ENCODE results near the gene BOC. TPM values are rescaled to one million over a fixed set of nuclear protein-coding genes. Genes with fewer than 3 reads are reported as not detected.

The BOC gene
- total RNA-seq, 1 experiment from 2014 or later = 0.73 TPM

DNA sequence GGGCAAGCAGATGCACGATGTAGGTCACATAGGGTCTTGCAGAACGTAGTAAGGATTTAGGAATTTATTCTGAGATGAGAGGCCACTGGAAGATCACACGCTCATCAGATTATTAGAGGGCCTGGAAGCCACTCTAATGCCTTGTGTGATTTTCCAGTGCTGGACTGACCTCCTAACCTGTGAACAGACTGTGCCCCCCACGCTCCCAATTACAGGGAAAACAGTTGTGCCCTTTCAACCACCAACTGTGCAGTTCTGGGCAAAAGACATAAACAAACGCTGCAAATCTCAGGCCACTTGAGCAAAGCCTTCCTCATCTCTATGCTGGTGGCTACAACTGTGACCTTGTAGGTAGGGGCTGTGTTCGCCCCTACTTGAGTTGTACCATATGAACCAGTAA, 48.2 kb upstream of the BOC start:
- BruUV-seq (replicated peaks) = no TSS peak
- Mint-ChIP-seq H3K36me3 (ENCODE audit: insufficient read depth, unreplicated experiment) (no peaks in the 10 kb centered on the region), H3K4me1 (ENCODE audit: low read depth, unreplicated experiment) (peaks cover 7% of the 10 kb centered on the region), H3K27me3 (ENCODE audit: insufficient read depth, unreplicated experiment) (peaks cover 11% of the 10 kb centered on the region), H3K4me3 (ENCODE audit: unreplicated experiment) (no peak overlapping the region), H3K9me3 (ENCODE audit: unreplicated experiment) (no peaks in the 10 kb centered on the region), H3K27ac (ENCODE audit: unreplicated experiment) (no peak overlapping the region)
- no peaks in the 10 kb centered on the region for H3K9me3 ChIP-seq
- H3K4me1 ChIP-seq = no peaks in the 10 kb centered on the region
- TF ChIP-seq CTCF (IDR thresholded peaks at IDR 0.05; ENCODE audit: insufficient read depth in 1 of 2, low read depth in 1 of 2, low read length in 1 of 2, severe bottlenecking in 1 of 2, unreplicated experiment in 1 of 2) = no peak
- DNase-seq = no peak
- intact Hi-C loops (cut with micrococcal nuclease; ENCODE audit: unreplicated experiment) = no loop called here
- H3K36me3 ChIP-seq (ENCODE audit: control insufficient read depth, insufficient read depth, low read length) = no peaks in the 10 kb centered on the region
- ChIA-PET CTCF (no interaction called here), POLR2A (no interaction called here)
- no peak overlapping the region for H3K4me3 ChIP-seq (ENCODE audit: low read depth, low read length)
- no peaks in the 10 kb centered on the region for H3K27me3 ChIP-seq (replicated peaks; ENCODE audit: control insufficient read depth, insufficient read depth, low read length)

- intact Hi-C loops (cut with micrococcal nuclease; ENCODE audit: unreplicated experiment) = loop anchor here (1.0 kb wide), 1 partner anchor 16 kb away; no protein-coding TSS in a partner anchor
- H3K27me3 ChIP-seq (replicated peaks; ENCODE audit: control insufficient read depth, insufficient read depth, low read length) = no peaks in the 10 kb centered on the region
- no peaks in the 10 kb centered on the region for H3K4me1 Mint-ChIP-seq (ENCODE audit: low read depth, unreplicated experiment)
- H3K4me1 ChIP-seq = no peaks in the 10 kb centered on the region
- CTCF ChIA-PET = no interaction called here
- H3K36me3 ChIP-seq (ENCODE audit: control insufficient read depth, insufficient read depth, low read length) = no peaks in the 10 kb centered on the region
- no peaks in the 10 kb centered on the region for H3K9me3 Mint-ChIP-seq (ENCODE audit: unreplicated experiment)
- H3K4me3 Mint-ChIP-seq (ENCODE audit: unreplicated experiment) = no peak overlapping the region
- DNase-seq = no peak
- no peak overlapping the region for H3K27ac Mint-ChIP-seq (ENCODE audit: unreplicated experiment)
- no peaks in the 10 kb centered on the region for H3K36me3 Mint-ChIP-seq (ENCODE audit: insufficient read depth, unreplicated experiment)
- H3K9me3 ChIP-seq = no peaks in the 10 kb centered on the region
- no TSS peak for BruUV-seq (replicated peaks)
- no peak overlapping the region for H3K4me3 ChIP-seq (ENCODE audit: low read depth, low read length)
- POLR2A ChIA-PET = no interaction called here
- H3K27me3 Mint-ChIP-seq (ENCODE audit: insufficient read depth, unreplicated experiment) = peaks cover 10% of the 10 kb centered on the region
- no peak for TF ChIP-seq CTCF (IDR thresholded peaks at IDR 0.05; ENCODE audit: insufficient read depth in 1 of 2, low read depth in 1 of 2, low read length in 1 of 2, severe bottlenecking in 1 of 2, unreplicated experiment in 1 of 2)
Measured at GRCh38 chr3:113165841-113166240, 45.5 kb upstream of the BOC start.

DNA sequence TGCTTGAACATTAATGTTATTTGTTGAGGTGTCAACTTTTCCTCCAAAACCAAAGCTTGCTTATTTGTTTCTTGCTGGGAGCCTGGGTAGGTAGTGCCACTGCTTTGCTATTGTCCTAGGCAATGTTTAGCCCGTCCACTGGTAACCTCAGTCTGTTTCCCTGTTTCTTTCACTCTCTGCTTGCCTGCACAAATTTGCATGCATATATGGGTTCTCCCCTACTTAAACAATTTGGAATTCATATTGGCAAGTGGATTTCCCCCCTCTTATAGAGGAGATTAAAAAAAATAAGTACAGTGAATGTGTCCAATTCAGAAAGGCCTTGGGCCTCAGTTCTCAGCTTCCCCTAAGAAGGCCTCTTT, 45.0 kb upstream of the BOC start:
- no peak for DNase-seq
- Histone ChIP-seq H3K9me3 (no peaks in the 10 kb centered on the region), H3K36me3 (ENCODE audit: control insufficient read depth, insufficient read depth, low read length) (no peaks in the 10 kb centered on the region), H3K27me3 (replicated peaks; ENCODE audit: control insufficient read depth, insufficient read depth, low read length) (no peaks in the 10 kb centered on the region), H3K4me3 (ENCODE audit: low read depth, low read length) (no peak overlapping the region), H3K4me1 (no peaks in the 10 kb centered on the region)
- ChIA-PET CTCF (no interaction called here), POLR2A (no interaction called here)
- H3K9me3 Mint-ChIP-seq (ENCODE audit: unreplicated experiment) = no peaks in the 10 kb centered on the region
- peaks cover 10% of the 10 kb centered on the region for H3K27me3 Mint-ChIP-seq (ENCODE audit: insufficient read depth, unreplicated experiment)
- intact Hi-C loops (cut with micrococcal nuclease; ENCODE audit: unreplicated experiment) = no loop called here
- H3K4me1 Mint-ChIP-seq (ENCODE audit: low read depth, unreplicated experiment) = no peaks in the 10 kb centered on the region
- BruUV-seq (replicated peaks) = no TSS peak
- TF ChIP-seq CTCF (IDR thresholded peaks at IDR 0.05; ENCODE audit: insufficient read depth in 1 of 2, low read depth in 1 of 2, low read length in 1 of 2, severe bottlenecking in 1 of 2, unreplicated experiment in 1 of 2) = no peak
- no peaks in the 10 kb centered on the region for H3K36me3 Mint-ChIP-seq (ENCODE audit: insufficient read depth, unreplicated experiment)
- H3K27ac Mint-ChIP-seq (ENCODE audit: unreplicated experiment) = no peak overlapping the region
- no peak overlapping the region for H3K4me3 Mint-ChIP-seq (ENCODE audit: unreplicated experiment)
